ENCODE data around the gene MEX3A.
"Not testable (repeated sequence)": the region's sequence is repeated elsewhere in the genome, so short reads cannot be mapped to it uniquely, and the experiment has no call there.

The MEX3A gene

GRCh38 chr1:156077430-156077760 lies 4.9 kb downstream of the MEX3A start:
- no peak for DNase-seq

DNA sequence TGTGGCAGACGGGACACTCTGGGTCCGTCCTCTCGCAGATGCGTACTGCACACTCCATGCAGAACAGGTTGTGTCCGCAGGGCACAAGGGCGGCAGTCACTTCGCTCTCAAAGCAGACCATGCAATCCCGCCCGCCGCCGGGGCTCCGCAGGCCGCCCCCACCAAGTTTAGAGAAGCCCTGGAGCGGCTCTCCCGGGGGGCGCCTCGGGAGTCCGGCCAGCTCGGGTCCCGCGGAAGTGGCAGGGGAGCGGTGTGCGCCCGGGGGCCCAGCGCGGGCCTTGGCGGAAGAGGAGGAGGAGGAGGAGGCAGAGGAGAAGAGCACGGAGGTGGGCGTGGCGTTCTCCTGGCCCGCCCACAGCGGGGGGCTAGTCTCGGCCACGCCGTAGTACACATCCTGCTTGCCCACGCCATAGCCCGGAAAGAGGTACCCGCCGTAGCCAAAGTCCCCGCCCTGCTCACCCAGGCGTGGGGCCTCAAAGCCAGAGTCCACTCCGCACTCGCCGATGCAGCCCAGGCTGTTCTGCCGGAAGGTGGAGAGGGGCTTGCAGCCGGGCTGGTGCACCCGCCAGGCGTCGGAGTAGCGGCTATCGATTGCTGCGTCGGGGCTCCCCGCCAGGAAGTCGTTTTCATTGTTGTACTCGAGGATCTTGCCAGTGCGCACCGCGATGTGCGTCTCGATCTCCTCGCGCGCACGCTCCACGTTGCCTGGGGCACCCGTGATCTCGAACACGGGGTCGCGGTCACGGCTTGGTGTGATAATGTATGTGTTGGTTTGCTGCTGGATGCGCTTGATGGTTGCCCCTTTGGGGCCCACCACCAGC lies 5.4 kb downstream of the MEX3A start:
- no peak for DNase-seq

DNA sequence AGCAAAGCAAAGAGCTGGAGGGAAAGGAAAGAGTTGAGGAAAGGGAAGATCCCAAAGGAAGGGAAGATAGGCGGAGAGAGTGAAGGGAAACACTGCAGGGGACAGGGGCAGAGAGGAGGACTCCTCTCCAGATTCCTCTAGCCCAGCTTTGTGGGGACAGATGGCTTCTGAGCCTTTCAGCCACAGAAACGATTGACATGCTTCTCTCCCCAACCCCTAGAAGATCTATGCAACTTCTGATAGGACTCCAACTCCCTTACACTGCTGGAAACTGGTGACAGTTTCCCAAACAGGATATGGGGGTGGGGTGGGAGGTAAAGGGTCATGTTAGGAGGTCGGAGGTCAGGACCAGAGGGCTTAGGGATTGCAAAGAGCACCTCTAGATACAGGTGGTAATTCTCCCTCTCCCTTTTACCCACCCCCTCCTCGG lies 6.5 kb downstream of the MEX3A start:
- DNase-seq, result no peak

DNA sequence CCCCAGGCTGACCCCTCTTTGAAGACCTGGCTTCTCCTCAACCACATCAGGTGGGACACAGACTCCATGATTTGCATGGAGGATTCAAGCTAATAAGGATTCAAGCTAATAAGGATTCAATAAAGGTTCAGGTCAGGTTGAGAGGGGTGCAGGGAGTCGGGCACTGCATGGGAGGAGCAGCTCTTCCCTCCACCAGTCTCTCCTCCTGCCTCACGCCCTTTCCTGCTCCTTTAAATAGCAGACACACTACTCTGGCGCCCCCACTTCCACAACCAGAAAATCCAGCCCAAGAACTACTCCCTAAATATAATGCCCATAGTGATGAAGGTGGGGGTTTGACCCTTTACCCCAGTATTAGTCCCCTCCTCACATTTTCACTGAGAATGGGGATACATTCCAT lies 7.1 kb downstream of the MEX3A start:
- DNase-seq, result no peak

DNA sequence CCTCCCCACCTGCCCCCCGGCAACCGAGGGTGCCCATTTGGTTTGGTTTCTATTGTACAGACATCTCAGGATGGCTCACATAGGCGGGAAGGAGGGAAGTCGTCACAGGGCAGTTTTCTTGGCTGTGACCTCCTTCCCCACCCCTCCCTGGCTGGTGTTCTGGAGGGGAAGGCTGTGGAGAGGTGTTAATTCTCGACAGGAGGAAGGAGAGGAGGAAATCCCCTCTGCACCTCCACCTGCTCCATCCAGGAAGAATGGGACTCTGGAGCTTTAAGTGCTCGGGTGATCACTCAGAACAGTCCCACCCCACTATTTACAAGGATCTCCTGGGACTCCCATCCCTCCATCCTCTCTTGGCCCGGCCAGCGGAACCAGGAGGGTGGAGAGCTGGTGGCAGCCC lies 7.6 kb downstream of the MEX3A start:
- no peak for DNase-seq

DNA sequence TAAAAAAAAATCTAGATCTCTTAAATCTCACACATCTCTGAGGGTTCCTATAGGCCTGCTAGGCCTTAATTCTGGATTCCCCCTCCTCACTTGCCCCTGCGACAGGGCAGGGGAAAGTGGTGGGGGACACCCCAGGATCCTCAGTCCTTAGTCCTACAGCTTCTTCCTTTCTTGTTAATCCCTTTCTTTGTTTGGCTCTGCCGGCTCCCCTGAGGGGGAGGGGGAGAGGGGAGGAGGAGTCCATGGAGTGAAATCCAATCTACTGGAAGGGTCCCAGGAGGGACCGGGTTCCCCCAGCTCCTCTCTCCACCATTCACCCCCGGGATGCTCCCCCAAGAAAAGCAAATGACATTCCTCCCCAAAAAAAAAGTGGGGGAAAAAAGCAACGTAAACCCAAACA lies 8.5 kb downstream of the MEX3A start:
- DNase-seq, result no peak

DNA sequence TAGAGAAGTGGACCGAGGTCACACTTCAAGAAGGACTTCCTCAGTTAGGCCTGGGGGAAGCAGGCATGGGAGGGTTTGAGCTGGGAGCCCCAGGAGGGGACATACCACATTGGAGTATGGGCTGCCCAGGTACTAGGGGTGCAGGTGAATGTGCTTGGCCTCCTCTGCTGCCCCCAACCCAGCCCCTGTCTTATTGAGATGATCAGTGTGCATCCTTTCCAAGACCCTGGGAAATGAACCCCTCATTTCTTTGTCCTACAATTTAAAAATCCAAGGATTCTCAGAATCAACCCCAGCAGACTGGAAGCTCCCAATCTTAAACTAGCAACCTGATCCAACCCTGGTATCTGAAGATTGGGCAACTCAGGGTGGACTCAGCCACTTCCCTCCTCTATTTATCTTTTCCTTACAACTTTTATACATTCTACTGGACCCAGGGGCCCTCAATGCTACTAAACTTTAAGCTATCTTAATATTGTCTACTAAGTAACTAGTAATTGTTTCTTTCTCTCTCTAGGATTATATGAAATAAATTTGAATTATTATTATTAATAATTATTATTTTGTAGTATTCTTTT lies 9.1 kb downstream of the MEX3A start:
- DNase-seq, result no peak

GRCh38 chr1:156072251-156072650 lies 10.0 kb downstream of the MEX3A start:
- no peak for DNase-seq

DNA sequence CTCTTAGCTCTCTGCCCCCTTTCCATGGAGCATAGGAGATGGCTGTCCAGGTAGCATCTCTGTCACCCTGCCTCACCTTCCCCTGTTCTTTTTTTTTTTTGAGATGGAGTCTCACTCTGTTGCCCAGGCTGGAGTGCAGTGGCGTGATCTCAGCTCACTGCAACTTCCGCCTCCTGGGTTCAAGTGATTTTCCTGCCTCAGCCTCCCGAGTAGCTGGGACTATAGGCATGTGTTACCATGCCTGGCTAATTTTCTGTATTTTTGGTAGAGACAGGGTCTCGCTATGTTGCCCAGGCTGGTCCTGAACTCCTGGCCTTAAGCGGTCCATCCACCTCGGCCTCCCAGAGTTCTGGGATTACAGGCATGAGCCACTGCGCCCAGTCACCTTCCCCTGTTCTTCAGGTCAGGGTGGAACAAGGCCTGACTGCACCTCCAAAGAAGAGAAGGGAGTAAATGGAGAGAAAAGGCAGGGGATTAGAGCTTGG lies 10.9 kb downstream of the MEX3A start:
- not testable (repeated sequence) for DNase-seq

- no peak for DNase-seq
Observed at GRCh38 chr1:156070548-156070947, 11.7 kb downstream of the MEX3A start.

- no peak for DNase-seq
Observed at GRCh38 chr1:156069490-156070455, 12.5 kb downstream of the MEX3A start.

DNA sequence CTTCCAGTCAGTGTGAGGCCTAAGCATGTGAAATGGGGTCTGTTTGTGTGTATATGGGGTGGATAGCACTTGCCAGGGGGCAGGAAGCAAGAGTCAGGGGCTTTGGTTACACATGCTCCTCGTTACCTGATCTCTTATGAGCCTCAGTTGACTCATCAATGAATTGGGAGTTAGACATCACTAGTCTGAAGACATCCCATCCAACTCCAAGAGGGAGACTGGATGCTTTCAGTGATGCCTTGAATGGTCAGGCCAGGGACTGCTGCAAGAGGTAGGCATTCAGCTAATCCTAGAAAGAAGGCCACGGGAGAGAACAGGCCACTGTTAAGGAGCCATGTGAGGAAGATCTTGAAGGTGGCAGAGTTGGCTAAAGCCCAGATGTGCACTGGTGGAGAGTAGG lies 15.0 kb downstream of the MEX3A start:
- DNase-seq, result no peak

DNA sequence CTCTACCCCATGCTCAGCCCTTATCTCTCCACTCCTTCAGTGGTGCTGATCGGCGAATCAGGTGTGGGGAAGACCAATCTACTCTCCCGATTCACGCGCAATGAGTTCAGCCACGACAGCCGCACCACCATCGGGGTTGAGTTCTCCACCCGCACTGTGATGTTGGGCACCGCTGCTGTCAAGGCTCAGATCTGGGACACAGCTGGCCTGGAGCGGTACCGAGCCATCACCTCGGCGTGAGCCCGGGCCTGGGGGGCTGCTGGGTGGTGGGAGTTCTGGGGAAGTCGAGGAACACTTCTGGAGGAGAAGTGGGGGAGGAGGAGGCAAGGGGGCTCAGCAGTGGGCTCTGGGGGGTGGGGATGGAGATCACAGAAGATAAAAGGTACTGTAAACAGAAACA lies 16.4 kb downstream of the MEX3A start:
- no peak for DNase-seq

DNA sequence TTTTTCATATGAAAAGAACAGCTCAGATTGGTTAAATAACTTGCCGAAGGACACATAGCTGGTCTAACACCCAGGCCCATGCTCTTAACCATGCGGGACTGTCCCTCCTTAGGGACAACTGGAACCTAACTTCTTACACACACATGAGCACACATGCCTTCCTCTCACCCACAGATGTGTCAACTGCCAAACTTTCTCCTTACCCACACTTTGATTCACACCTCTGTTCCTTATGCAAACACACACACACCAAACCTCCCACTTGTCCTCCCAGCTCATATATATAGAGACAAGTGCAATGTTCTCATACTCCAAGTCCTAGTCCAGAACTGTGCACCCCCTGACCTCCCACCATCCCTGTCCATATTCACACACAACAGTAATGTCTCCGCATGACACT lies 17.1 kb downstream of the MEX3A start:
- no peak for DNase-seq

DNA sequence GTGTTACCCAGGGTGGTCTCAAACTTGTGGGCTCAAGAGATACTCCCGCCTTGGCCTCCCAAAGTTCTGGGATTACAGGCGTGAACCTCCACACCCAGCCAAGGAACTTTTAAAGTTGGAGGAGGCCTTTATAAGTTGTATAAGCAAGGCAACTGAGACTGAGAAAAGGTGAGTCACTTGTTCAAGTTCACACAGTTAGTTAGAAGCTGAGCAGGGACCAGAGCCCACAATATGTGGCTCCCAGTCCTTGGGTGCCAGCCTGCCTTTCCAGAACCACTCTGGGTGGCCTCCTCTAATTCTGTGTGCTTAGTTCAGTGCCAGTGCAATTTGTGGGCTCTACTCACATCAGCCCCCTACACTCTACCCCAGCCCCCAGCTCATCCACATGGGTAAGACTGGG lies 17.6 kb downstream of the MEX3A start:
- no peak for DNase-seq

GRCh38 chr1:156063997-156064285 lies 18.3 kb downstream of the MEX3A start:
- DNase-seq, result no peak

GRCh38 chr1:156062189-156062588 lies 20.1 kb downstream of the MEX3A start:
- no peak for DNase-seq

GRCh38 chr1:156060937-156061636 lies 21.2 kb downstream of the MEX3A start, which contains the start of gene RAB25:
TSS of gene RAB25 (plus strand) at chr1:156061160. CDS start at chr1:156061401, 241 bp downstream.
- no peak for DNase-seq

DNA sequence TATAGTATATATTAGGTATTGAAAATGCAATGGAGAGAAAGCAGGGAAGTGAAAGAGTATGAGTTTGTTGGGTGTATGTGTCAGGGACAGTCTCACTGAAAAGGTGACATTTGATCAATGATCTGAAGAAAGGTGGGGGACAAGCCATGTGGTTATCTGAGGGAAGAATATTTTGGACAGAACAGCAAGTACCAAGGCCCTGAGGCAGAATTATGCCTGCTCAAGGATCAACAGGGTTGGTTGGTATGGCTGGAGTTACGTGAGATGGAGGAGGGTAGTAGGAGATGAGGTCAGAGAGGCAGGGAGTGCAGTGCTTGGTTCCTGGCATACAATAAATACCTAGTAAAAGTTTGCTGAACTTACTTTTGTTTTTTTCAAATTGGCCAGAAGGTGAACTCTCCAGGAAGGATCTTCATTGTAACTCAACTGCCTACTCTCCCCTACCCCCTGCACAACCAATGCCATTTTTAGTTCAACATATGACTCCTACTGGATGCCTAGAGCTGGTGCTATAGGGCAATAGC lies 25.9 kb downstream of the MEX3A start:
- DNase-seq, result no peak

- DNase-seq, result no peak
Observed at GRCh38 chr1:156055281-156056048, 26.8 kb downstream of the MEX3A start.

- DNase-seq, result peak; percentile 95
Observed at GRCh38 chr1:156054500-156055280, 27.6 kb downstream of the MEX3A start, which contains the start of gene LAMTOR2. TSS of gene LAMTOR2 (plus strand) at chr1:156054782. CDS start at chr1:156054890, 108 bp downstream.
